GM23248 (cell line): Measurements from ENCODE around the gene NAXD. TPM values are rescaled to one million over a fixed set of nuclear protein-coding genes. Genes with fewer than 3 reads are reported as not detected.
"Not testable (repeated sequence)": the region's sequence is repeated elsewhere in the genome, so short reads cannot be mapped to it uniquely, and the experiment has no call there.

Source experiments
- DNase-seq: peaks from one replicate; pipeline ENCODE4 v3.0.0-alpha.2; 2015
- H2AFZ ChIP-seq: fragments of 200-600 bp; sonication (generic); 2 replicates; pipeline ENCODE4 v1.6.1; 2016; ENCODE audit warnings: antibody characterized with exemption
- H3F3A ChIP-seq: fragments of 200-600 bp; sonication (generic); 2 replicates; pipeline ENCODE4 v1.6.1; 2016; ENCODE audit warnings: mild to moderate bottlenecking, antibody characterized with exemption, mixed run types; ENCODE audit not compliant: insufficient read depth
- H3K27ac ChIP-seq: fragments of 200-600 bp; sonication (generic); 2 replicates; pipeline ENCODE4 v1.5.1; 2016; ENCODE audit warnings: mild to moderate bottlenecking
- H3K27me3 ChIP-seq: fragments of 200-600 bp; sonication (generic); replicated peaks from 2 replicates; pipeline ENCODE4 v1.6.1; 2016; ENCODE audit warnings: mild to moderate bottlenecking; ENCODE audit not compliant: insufficient read depth
- H3K36me3 ChIP-seq: fragments of 200-600 bp; sonication (generic); 2 replicates; pipeline ENCODE4 v1.6.1; 2016; ENCODE audit warnings: low read depth, mild to moderate bottlenecking
- H3K4me1 ChIP-seq: fragments of 200-600 bp; sonication (generic); 2 replicates; pipeline ENCODE4 v1.6.1; 2016; ENCODE audit warnings: mild to moderate bottlenecking; ENCODE audit not compliant: insufficient read depth
- H3K4me2 ChIP-seq: fragments of 200-600 bp; sonication (generic); one replicate; pipeline ENCODE4 v1.6.1; 2016; ENCODE audit warnings: mild to moderate bottlenecking; ENCODE audit not compliant: unreplicated experiment
- H3K4me3 ChIP-seq: fragments of 200-600 bp; sonication (generic); 2 replicates; pipeline ENCODE4 v1.5.1; 2016; ENCODE audit warnings: mild to moderate bottlenecking
- H3K79me2 ChIP-seq: fragments of 200-600 bp; sonication (generic); 2 replicates; pipeline ENCODE4 v1.6.1; 2016; ENCODE audit warnings: mild to moderate bottlenecking; ENCODE audit not compliant: insufficient read depth
- H3K9ac ChIP-seq: fragments of 200-600 bp; sonication (generic); 2 replicates; pipeline ENCODE4 v1.6.1; 2016; ENCODE audit warnings: mild to moderate bottlenecking
- H3K9me2 ChIP-seq: fragments of 200-600 bp; sonication (generic); 2 replicates; pipeline ENCODE4 v1.6.1; 2016; ENCODE audit warnings: mixed run types, mild to moderate bottlenecking, moderate library complexity; ENCODE audit not compliant: insufficient read depth
- H3K9me3 ChIP-seq: fragments of 200-600 bp; sonication (generic); one replicate; pipeline ENCODE4 v1.6.1; 2017; ENCODE audit warnings: low read depth
- H4K20me1 ChIP-seq: fragments of 200-600 bp; sonication (generic); 2 replicates; pipeline ENCODE4 v1.6.0; 2016; ENCODE audit not compliant: insufficient read depth
- EZH2 ChIP-seq: fragments of 200-600 bp; sonication (generic); IDR thresholded peaks from 2 replicates; pipeline ENCODE4 v1.6.1; 2018; ENCODE audit warnings: antibody characterized with exemption, mild to moderate bottlenecking; ENCODE audit not compliant: insufficient read depth, poor library complexity, severe bottlenecking
- EZH2phosphoT487 ChIP-seq: fragments of 200-600 bp; sonication (generic); IDR thresholded peaks from 2 replicates; pipeline ENCODE4 v1.6.1; 2018; ENCODE audit warnings: antibody characterized with exemption, moderate library complexity, mild to moderate bottlenecking, low read depth; ENCODE audit not compliant: insufficient read depth
- WGBS, 2 experiments: methylation state at CpG; one replicate each; pipeline ENCODE4 v1.1.6; 2015 to 2017; ENCODE audit warnings: low lambda C conversion rate in 2 of 2, low coverage in 1 of 2; ENCODE audit errors: missing lambda C conversion rate in 2 of 2; 5-methylcytosine and 5-hydroxymethylcytosine counted together
- in situ Hi-C: fragments of 300-500 bp; cut with MboI; formaldehyde crosslinking; loops from 2 replicates; pipeline ENCODE4 v1.15.0; 2020
- polyA plus RNA-seq: library from polyadenylated mRNA; unstranded; fragments of >200 nt; fragmentation: Nextera tagmentation; extraction: Ambion mirVana; gene quantifications from 2 replicates; pipeline ENCODE4 v1.2.1, GENCODE V29; 2016
- total RNA-seq: library from RNA; depleted of rRNA; stranded (reverse); fragments of >200 nt; shearing (Covaris generic); gene quantifications from 2 replicates; pipeline ENCODE4 v1.2.3, GENCODE V29; 2014

Gene NAXD
- total and polyA plus RNA-seq, 2 experiments from 2014 or later: 23.5 to 26.9 TPM

GRCh38 chr13:110669036-110669435 is 53.7 kb downstream of the NAXD start:
- DNase-seq: no peak
- Histone ChIP-seq H3K27me3 (no peaks in the 10 kb centered on the region), H3K4me1 (no peaks in the 10 kb centered on the region), H3K9me3 (no peaks in the 10 kb centered on the region), H3K36me3 (peaks cover 30% of the 10 kb centered on the region), H3K4me3 (no peak overlapping the region), H3K9ac (no peak overlapping the region), H2AFZ (no peak overlapping the region), H3K4me2 (no peak overlapping the region), H3K9me2 (no peaks in the 10 kb centered on the region), H4K20me1 (no peaks in the 10 kb centered on the region), H3F3A (no peaks in the 10 kb centered on the region), H3K79me2 (peaks cover 34% of the 10 kb centered on the region; the same call in 1 of the 2 replicates), H3K27ac (no peak overlapping the region)
- in situ Hi-C loops: no loop called here
- WGBS, 2 experiments: 90 to 93% methylated on average over 9 of the region's 9 CpGs
- TF ChIP-seq EZH2phosphoT487 (no peak), EZH2 (no peak)

- DNase-seq, H3K4me3 ChIP-seq, in situ Hi-C loops, H3F3A ChIP-seq, H2AFZ ChIP-seq, H3K4me2 ChIP-seq, H3K9me2 ChIP-seq, H4K20me1 ChIP-seq, H3K9me3 ChIP-seq, H3K27me3 ChIP-seq, H3K27ac ChIP-seq, H3K9ac ChIP-seq, H3K4me1 ChIP-seq: not testable (repeated sequence)
- H3K36me3 ChIP-seq: peaks cover 30% of the 10 kb centered on the region
- peaks cover 40% of the 10 kb centered on the region for H3K79me2 ChIP-seq
- 99% methylated on average over 11 of the region's 11 CpGs for WGBS, 2 experiments
These were observed 54.5 kb downstream of the NAXD start for GRCh38 chr13:110669814-110670213.

- DNase-seq: no peak
- H3K79me2 ChIP-seq: peaks cover 25% of the 10 kb centered on the region
- peaks cover 5% of the 10 kb centered on the region for H3K36me3 ChIP-seq
- no peak overlapping the region for H3K27ac ChIP-seq
- H3K4me3 ChIP-seq: no peak overlapping the region
- no peaks in the 10 kb centered on the region for H3K9me2 ChIP-seq
- no peak overlapping the region for H3K9ac ChIP-seq
- H3K4me2 ChIP-seq: no peak overlapping the region
- TF ChIP-seq EZH2 (no peak), EZH2phosphoT487 (no peak)
- WGBS, 2 experiments: 94 to 95% methylated on average over 22 to 28 of the region's 28 CpGs
- H3F3A ChIP-seq: no peaks in the 10 kb centered on the region
- H3K27me3 ChIP-seq: no peaks in the 10 kb centered on the region
- in situ Hi-C loops: no loop called here
- no peaks in the 10 kb centered on the region for H4K20me1 ChIP-seq
- H2AFZ ChIP-seq: no peak overlapping the region
- H3K4me1 ChIP-seq: no peaks in the 10 kb centered on the region
- H3K9me3 ChIP-seq: no peaks in the 10 kb centered on the region
These were observed 61.5 kb downstream of the NAXD start for GRCh38 chr13:110676595-110677587.

- WGBS, 2 experiments: 89 to 93% methylated on average over 26 to 28 of the region's 28 CpGs
- no peak overlapping the region for H3K9ac ChIP-seq
- H3K4me2 ChIP-seq: no peak overlapping the region
- peaks cover 17% of the 10 kb centered on the region for H3K79me2 ChIP-seq
- H2AFZ ChIP-seq: no peak overlapping the region
- H3K27ac ChIP-seq: no peak overlapping the region
- H4K20me1 ChIP-seq: no peaks in the 10 kb centered on the region
- no peaks in the 10 kb centered on the region for H3K9me2 ChIP-seq
- TF ChIP-seq EZH2: no peak
- TF ChIP-seq EZH2phosphoT487: no peak
- H3K36me3 ChIP-seq: peaks cover 13% of the 10 kb centered on the region
- in situ Hi-C loops: no loop called here
- no peak for DNase-seq
- H3K4me1 ChIP-seq: no peaks in the 10 kb centered on the region
- no peaks in the 10 kb centered on the region for H3K27me3 ChIP-seq
- H3F3A ChIP-seq: no peaks in the 10 kb centered on the region
- H3K9me3 ChIP-seq: no peaks in the 10 kb centered on the region
- H3K4me3 ChIP-seq: no peak overlapping the region
These were observed 62.6 kb downstream of the NAXD start for GRCh38 chr13:110677731-110678545.
